SK-N-SH treated with all-trans-retinoic acid at 6 μM for 48 hours (cell line): ENCODE measurements around the gene STARD13.

Experiments
- ATAC-seq: fragments of 200-7000 bp; cut with Tn5 transposase; 3 replicates; pipeline ENCODE4 v1.9.1; 2020; ENCODE audit warnings: mild to moderate bottlenecking, moderate library complexity
- BACH2 ChIP-seq: fragments of 250-450 bp; sonication (Bioruptor Pico); IDR thresholded peaks from 2 replicates; pipeline ENCODE4 v1.9.0; 2021; ENCODE audit warnings: mild to moderate bottlenecking, borderline replicate concordance
- CREB5 ChIP-seq: fragments of 250-450 bp; sonication (Bioruptor Pico); IDR thresholded peaks from 2 replicates; pipeline ENCODE4 v1.5.1; 2020; ENCODE audit warnings: low read depth, mild to moderate bottlenecking, moderate library complexity
- CSDC2 ChIP-seq: fragments of 250-450 bp; sonication (Bioruptor Pico); IDR thresholded peaks from 2 replicates; pipeline ENCODE4 v1.5.0; 2020; ENCODE audit warnings: mild to moderate bottlenecking, moderate library complexity
- CSRNP3 ChIP-seq: fragments of 250-450 bp; sonication (Bioruptor Pico); IDR thresholded peaks from 2 replicates; pipeline ENCODE4 v1.5.1; 2021; ENCODE audit warnings: mild to moderate bottlenecking, moderate library complexity
- GLIS3 ChIP-seq: fragments of 250-450 bp; sonication (Bioruptor Pico); IDR thresholded peaks from 2 replicates; pipeline ENCODE4 v1.5.0; 2020; ENCODE audit warnings: mild to moderate bottlenecking, moderate library complexity
- ISL1 ChIP-seq: fragments of 250-450 bp; sonication (Bioruptor Pico); IDR thresholded peaks from 2 replicates; pipeline ENCODE4 v2.1.2; 2022; ENCODE audit warnings: mild to moderate bottlenecking, moderate library complexity
- OSR1 ChIP-seq: fragments of 250-450 bp; sonication (Bioruptor Pico); IDR thresholded peaks from 2 replicates; pipeline ENCODE4 v1.8.0; 2022; ENCODE audit warnings: moderate library complexity, mild to moderate bottlenecking, inconsistent platforms
- PATZ1 ChIP-seq: fragments of 250-450 bp; sonication (Bioruptor Pico); IDR thresholded peaks from 2 replicates; pipeline ENCODE4 v1.8.0; 2020; ENCODE audit warnings: mild to moderate bottlenecking, moderate library complexity, borderline replicate concordance
- POU6F1 ChIP-seq: fragments of 250-450 bp; sonication (Bioruptor Pico); IDR thresholded peaks from 2 replicates; pipeline ENCODE4 v1.8.0; 2021; ENCODE audit warnings: low read depth, mild to moderate bottlenecking, moderate library complexity, borderline replicate concordance
- PPARA ChIP-seq: fragments of 250-450 bp; sonication (Bioruptor Pico); IDR thresholded peaks from 2 replicates; pipeline ENCODE4 v1.5.0; 2020; ENCODE audit warnings: mild to moderate bottlenecking, borderline replicate concordance
- RARB ChIP-seq: fragments of 250-450 bp; sonication (Bioruptor Pico); IDR thresholded peaks from 2 replicates; pipeline ENCODE4 v1.8.0; 2021; ENCODE audit warnings: mild to moderate bottlenecking, moderate library complexity
- SNAI2 ChIP-seq: fragments of 250-450 bp; sonication (Bioruptor Pico); IDR thresholded peaks from 2 replicates; pipeline ENCODE4 v1.5.0; 2020; ENCODE audit warnings: mild to moderate bottlenecking, moderate library complexity
- TOX ChIP-seq: fragments of 250-450 bp; sonication (Bioruptor Pico); IDR thresholded peaks from 2 replicates; pipeline ENCODE4 v1.8.0; 2021; ENCODE audit warnings: mild to moderate bottlenecking, moderate library complexity, borderline replicate concordance
- TSHZ2 ChIP-seq: fragments of 250-450 bp; sonication (Bioruptor Pico); IDR thresholded peaks from 2 replicates; pipeline ENCODE4 v1.5.0; 2020; ENCODE audit warnings: mild to moderate bottlenecking, moderate library complexity
- ZC3H10 ChIP-seq: fragments of 250-450 bp; sonication (Bioruptor Pico); IDR thresholded peaks from 2 replicates; pipeline ENCODE4 v1.5.1; 2021; ENCODE audit warnings: mild to moderate bottlenecking, moderate library complexity
- ZFP3 ChIP-seq: fragments of 250-450 bp; sonication (Bioruptor Pico); IDR thresholded peaks from 2 replicates; pipeline ENCODE4 v1.5.0; 2020; ENCODE audit warnings: mild to moderate bottlenecking, moderate library complexity
- ZFP30 ChIP-seq: fragments of 450-650 bp; formaldehyde crosslinking; IDR thresholded peaks from 2 replicates; pipeline ENCODE4 v1.5.0; 2022; ENCODE audit warnings: mild to moderate bottlenecking, moderate library complexity
- ZNF70 ChIP-seq: fragments of 450-650 bp; formaldehyde crosslinking; IDR thresholded peaks from 2 replicates; pipeline ENCODE4 v1.5.0; 2020; ENCODE audit warnings: mild to moderate bottlenecking, moderate library complexity
- ZNF8 ChIP-seq: fragments of 450-650 bp; formaldehyde crosslinking; IDR thresholded peaks from 2 replicates; pipeline ENCODE4 v1.5.0; 2020; ENCODE audit warnings: mild to moderate bottlenecking, moderate library complexity

Gene STARD13

GRCh38 chr13:33073338-33073737 lies 212.2 kb downstream of the STARD13 start (continued):
- no peak for TF ChIP-seq ZNF70 (CRISPR knock-in tag)

GRCh38 chr13:33072759-33073158 lies 212.8 kb downstream of the STARD13 start:
- no peak for TF ChIP-seq RARB (CRISPR knock-in tag)
- no peak for TF ChIP-seq POU6F1 (CRISPR knock-in tag)
- TF ChIP-seq ZNF70 (CRISPR knock-in tag): no peak
- no peak for TF ChIP-seq OSR1
- no peak for TF ChIP-seq SNAI2 (CRISPR knock-in tag)
- no peak for TF ChIP-seq PATZ1 (CRISPR knock-in tag)
- TF ChIP-seq TSHZ2 (CRISPR knock-in tag): no peak
- no peak for TF ChIP-seq CSDC2 (CRISPR knock-in tag)
- TF ChIP-seq CSRNP3 (CRISPR knock-in tag): no peak
- no peak for TF ChIP-seq ZC3H10 (CRISPR knock-in tag)
- no peak for TF ChIP-seq ZFP3 (CRISPR knock-in tag)
- ATAC-seq: no peak

GRCh38 chr13:33072282-33072681 lies 213.3 kb downstream of the STARD13 start:
- TF ChIP-seq ZNF8 (CRISPR knock-in tag) (no peak), PPARA (no peak), TOX (no peak), TSHZ2 (CRISPR knock-in tag) (no peak), CREB5 (CRISPR knock-in tag) (no peak)
- no peak for ATAC-seq

GRCh38 chr13:33070713-33071112 lies 214.8 kb downstream of the STARD13 start:
- ATAC-seq: no peak
- TF ChIP-seq TOX (no peak), POU6F1 (CRISPR knock-in tag) (no peak), BACH2 (no peak), CREB5 (CRISPR knock-in tag) (no peak), RARB (CRISPR knock-in tag) (no peak), CSRNP3 (CRISPR knock-in tag) (no peak), ISL1 (CRISPR knock-in tag) (no peak), PPARA (no peak), ZFP3 (CRISPR knock-in tag) (no peak), GLIS3 (CRISPR knock-in tag) (no peak), ZFP30 (no peak)
